PFSK-1 (cell line): ENCODE data around the gene DEDD2.

Source experiments
- FOXP2 ChIP-seq: optimal IDR thresholded peaks from 2 replicates; pipeline ENCODE3; 2011; ENCODE audit warnings: borderline replicate concordance, control low read depth, inconsistent platforms; ENCODE audit not compliant: insufficient read depth; ENCODE audit errors: extremely low read length, extremely low read depth
- POLR2AphosphoS5 ChIP-seq: IDR thresholded peaks from 2 replicates; pipeline ENCODE4 v1.6.1; 2012; ENCODE audit warnings: low read depth, mild to moderate bottlenecking, control low read depth, low read length, moderate library complexity
- REST ChIP-seq, 2 experiments: IDR thresholded peaks; 2 replicates each; pipeline versions ENCODE4 v1.6.1 to v1.8.0; 2011 to 2012; ENCODE audit warnings: low read depth in 2 of 2, low read length in 2 of 2, control low read depth in 1 of 2, inconsistent platforms in 1 of 2, mild to moderate bottlenecking in 1 of 2, moderate library complexity in 1 of 2; ENCODE audit not compliant: insufficient read depth in 1 of 2
- SIN3A ChIP-seq: IDR thresholded peaks from 2 replicates; pipeline ENCODE4 v1.6.1; 2012; ENCODE audit warnings: mild to moderate bottlenecking, low read length, moderate library complexity, borderline replicate concordance; ENCODE audit not compliant: insufficient read depth
- TAF1 ChIP-seq: IDR thresholded peaks from 2 replicates; pipeline ENCODE4 v1.6.1; 2012; ENCODE audit warnings: low read length, control low read depth, borderline replicate concordance; ENCODE audit not compliant: insufficient read depth

Gene DEDD2

GRCh38 chr19:42239544-42240220 lies 22.2 kb upstream of the DEDD2 start:
- TF ChIP-seq FOXP2 (no peak), REST (IDR thresholded peaks at IDR 0.05; ENCODE audit: insufficient read depth in 1 of 2, low read depth in 2 of 2, low read length in 2 of 2) (no peak), POLR2AphosphoS5 (no peak), TAF1 (no peak), SIN3A (no peak)

- TF ChIP-seq FOXP2, result no peak
- no peak for TF ChIP-seq REST (IDR thresholded peaks at IDR 0.05; ENCODE audit: insufficient read depth in 1 of 2, low read depth in 2 of 2, low read length in 2 of 2)
- TF ChIP-seq SIN3A, result no peak
- TF ChIP-seq TAF1, result no peak
- TF ChIP-seq POLR2AphosphoS5, result no peak
These were observed 17.7 kb upstream of the DEDD2 start for GRCh38 chr19:42235181-42235580.

GRCh38 chr19:42234364-42234763 lies 16.9 kb upstream of the DEDD2 start:
- TF ChIP-seq SIN3A, result no peak
- no peak for TF ChIP-seq TAF1
- TF ChIP-seq POLR2AphosphoS5, result no peak

- TF ChIP-seq FOXP2 (no peak), TAF1 (no peak), POLR2AphosphoS5 (no peak), REST (IDR thresholded peaks at IDR 0.05; ENCODE audit: insufficient read depth in 1 of 2, low read depth in 2 of 2, low read length in 2 of 2) (no peak), SIN3A (no peak)
These were observed 16.3 kb upstream of the DEDD2 start for GRCh38 chr19:42233678-42234292.

- no peak for TF ChIP-seq POLR2AphosphoS5
- no peak for TF ChIP-seq FOXP2
- no peak for TF ChIP-seq REST (IDR thresholded peaks at IDR 0.05; ENCODE audit: insufficient read depth in 1 of 2, low read depth in 2 of 2, low read length in 2 of 2)
- TF ChIP-seq TAF1, result no peak
- no peak for TF ChIP-seq SIN3A
These were observed 15.6 kb upstream of the DEDD2 start for GRCh38 chr19:42233106-42233505.
